K562 (cell line): Measurements from ENCODE around the gene TIMM17A. TPM values are rescaled to one million over a fixed set of nuclear protein-coding genes. Genes with fewer than 3 reads are reported as not detected.

Experiments used
- ARID2 ChIP-seq: fragments of 450-650 bp; IDR thresholded peaks from 2 replicates; pipeline ENCODE4 v1.6.1; 2017; ENCODE audit warnings: antibody characterized with exemption, mild to moderate bottlenecking
- BCLAF1 ChIP-seq, 2 experiments: fragments of 450-650 bp in 1 of 2; IDR thresholded peaks; 2 replicates each; pipeline ENCODE4 v1.6.1; 2011 to 2017; ENCODE audit warnings: low read depth in 2 of 2, antibody characterized with exemption in 1 of 2, borderline replicate concordance in 1 of 2, low read length in 1 of 2, mild to moderate bottlenecking in 1 of 2, mixed read lengths in 1 of 2; ENCODE audit not compliant: control insufficient read depth in 1 of 2
- FOXJ3 ChIP-seq: sonication (generic); formaldehyde crosslinking; IDR thresholded peaks from 2 replicates; pipeline ENCODE4 v1.4.0; 2020; ENCODE audit warnings: mild to moderate bottlenecking, missing genetic modification reagents
- GABPB2 ChIP-seq: fragments of 250-450 bp; sonication (Bioruptor Pico); conservative IDR thresholded peaks from 2 replicates; pipeline ENCODE4 v1.5.1; 2021; ENCODE audit warnings: mild to moderate bottlenecking
- GTF3C2 ChIP-seq: IDR thresholded peaks from 3 replicates; pipeline ENCODE4 v1.6.1; 2011; ENCODE audit warnings: borderline replicate concordance, mild to moderate bottlenecking, moderate library complexity; ENCODE audit not compliant: insufficient read length; ENCODE audit errors: extremely low read depth
- HDGF ChIP-seq: fragments of 450-650 bp; IDR thresholded peaks from 2 replicates; pipeline ENCODE4 v1.6.1; 2016
- KDM5B ChIP-seq: fragments of 200-600 bp; sonication (generic); IDR thresholded peaks from 2 replicates; pipeline ENCODE4 v1.6.1; 2012; ENCODE audit warnings: low read depth, mild to moderate bottlenecking, moderate library complexity, low read length, control low read depth, inconsistent platforms; ENCODE audit not compliant: insufficient replicate concordance
- MLLT1 ChIP-seq, 2 experiments: fragments of 450-650 bp; IDR thresholded peaks; 2 replicates each; pipeline ENCODE4 v1.6.1; 2016
- MXI1 ChIP-seq: IDR thresholded peaks from 2 replicates; pipeline ENCODE4 v1.6.1; 2011; ENCODE audit warnings: low read depth, mild to moderate bottlenecking, improper control_type of control experiment, low read length
- RB1 ChIP-seq: fragments of 450-650 bp; IDR thresholded peaks from 2 replicates; pipeline ENCODE4 v1.6.1; 2017; ENCODE audit warnings: low read depth, mild to moderate bottlenecking
- RBM22 ChIP-seq: fragments of 200-400 bp; formaldehyde crosslinking; IDR thresholded peaks from 2 replicates; pipeline ENCODE4 v1.6.1; 2018; ENCODE audit warnings: low read length, low read depth; ENCODE audit not compliant: poor library complexity, severe bottlenecking
- RNF2 ChIP-seq: sonication (generic); IDR thresholded peaks from 2 replicates; pipeline ENCODE4 v1.6.1; 2016
- ZC3H4 ChIP-seq: sonication (generic); formaldehyde crosslinking; IDR thresholded peaks from 2 replicates; pipeline ENCODE4 v1.9.0; 2021; ENCODE audit warnings: missing genetic modification reagents, borderline replicate concordance
- ZNF133 ChIP-seq: fragments of 250-450 bp; sonication (Bioruptor Pico); IDR thresholded peaks from 2 replicates; pipeline ENCODE4 v1.4.0; 2020; ENCODE audit warnings: mild to moderate bottlenecking
- ZNF146 ChIP-seq: IDR thresholded peaks from one replicate; pipeline ENCODE4 v1.6.1; 2018; ENCODE audit warnings: missing compliant biosample characterization; ENCODE audit not compliant: unreplicated experiment
- ZNF24 ChIP-seq: fragments of 450-650 bp; IDR thresholded peaks from 2 replicates; pipeline ENCODE4 v1.6.1; 2016
- ZNF586 ChIP-seq: fragments of 450-650 bp; formaldehyde crosslinking; conservative IDR thresholded peaks from 2 replicates; pipeline ENCODE4 v1.4.0; 2020; ENCODE audit warnings: mild to moderate bottlenecking, moderate library complexity
- ZNF668 ChIP-seq: fragments of 250-450 bp; sonication (Bioruptor Pico); IDR thresholded peaks from 2 replicates; pipeline ENCODE4 v1.8.0; 2022; ENCODE audit warnings: mild to moderate bottlenecking, inconsistent platforms
- ZNF695 ChIP-seq: fragments of 450-650 bp; formaldehyde crosslinking; IDR thresholded peaks from 2 replicates; pipeline ENCODE4 v1.4.0; 2020; ENCODE audit warnings: mild to moderate bottlenecking, moderate library complexity
- polyA plus RNA-seq, 8 experiments: library from polyadenylated mRNA; depleted of rRNA in 4 of 8; stranded (reverse) in 5 of 8; unstranded in 3 of 8; fragments of >200 nt; fragmentation: Nextera tagmentation in 2 of 8; fragmentation: Illumina TruSeq in 1 of 8; extraction: Ambion mirVana in 2 of 8; extraction: Trizol in 1 of 8; gene quantifications; 2 replicates each; pipeline versions ENCODE4 v1.2.1 to v1.2.3, GENCODE V29; 2011 to 2014; ENCODE audit warnings: inconsistent platforms in 1 of 8, missing spikeins in 1 of 8
- total RNA-seq, 7 experiments: library from RNA; depleted of rRNA in 6 of 7; stranded (reverse); fragments of >200 nt in 6 of 7; fragmentation: Illumina TruSeq in 2 of 7; extraction: Trizol in 2 of 7; gene quantifications; 2 replicates each; pipeline versions ENCODE4 v1.2.1 to v1.2.3, GENCODE V29; 2011 to 2021; ENCODE audit warnings: low replicate concordance in 1 of 7
- TF ChIP-seq, protein P1 (sequence below): fragments of 250-450 bp; sonication (Bioruptor Pico); IDR thresholded peaks from 2 replicates; pipeline ENCODE4 v1.9.0; 2021; ENCODE audit warnings: mild to moderate bottlenecking

TIMM17A gene
- total and polyA plus RNA-seq, 9 of the 15 experiments (the other 6 are each of a cell fraction or from before 2014, with no cell fraction given) = 116 to 744 (median 180) TPM

DNA sequence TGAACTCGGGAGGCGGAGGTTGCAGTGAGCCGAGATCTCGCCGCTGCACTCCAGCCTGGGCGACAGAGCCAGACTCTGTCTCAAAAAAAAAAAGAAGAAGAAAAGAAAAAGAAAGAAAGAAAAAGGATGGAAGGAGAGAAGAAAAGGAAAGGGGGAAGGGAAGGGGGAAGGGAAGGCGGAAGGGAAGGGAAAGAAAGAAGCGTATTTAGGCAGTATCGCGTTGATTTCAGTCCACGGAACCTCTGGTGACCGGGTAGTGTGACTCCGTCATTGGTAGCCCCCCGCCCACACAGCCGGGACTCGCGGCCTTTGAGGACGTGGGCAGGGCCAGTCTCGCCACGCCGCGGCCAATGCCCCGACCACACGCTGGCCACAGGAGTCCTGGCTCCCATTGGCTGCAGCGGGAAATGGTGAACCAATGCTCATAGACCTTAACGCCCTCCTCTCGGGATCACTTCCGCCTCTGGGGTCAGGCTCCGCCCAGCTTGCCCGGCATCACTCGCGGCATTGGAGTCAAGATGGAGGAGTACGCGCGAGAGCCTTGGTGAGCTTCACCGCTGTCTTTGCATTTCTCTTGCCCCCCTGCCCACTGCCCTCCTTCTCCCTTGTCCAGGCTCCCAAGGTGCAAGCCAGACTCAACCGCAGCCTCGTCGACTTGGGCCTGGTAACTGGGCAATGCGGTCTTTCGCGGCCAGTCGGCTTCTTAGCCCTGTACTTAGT is at the start of gene TIMM17A (continued):
- TF ChIP-seq ZC3H4 (CRISPR knock-in tag) (no peak), GABPB2 (no peak), MXI1 (peak; percentile 25; the same call in 1 of the 2 replicates), MLLT1 (IDR thresholded peaks at IDR 0.05) (peak; percentile 95), RB1 (peak; percentile 77), ZNF24 (no peak; the same call in 1 of the 2 replicates), FOXJ3 (no peak), BCLAF1 (IDR thresholded peaks at IDR 0.05; ENCODE audit: borderline replicate concordance in 1 of 2, control insufficient read depth in 1 of 2, low read depth in 2 of 2, low read length in 1 of 2) (peak in 1 of 2 experiments; percentile 63; a peak in 2 of 4 replicates), ZNF133 (CRISPR knock-in tag) (no peak), RNF2 (peak; percentile 24), ZNF695 (CRISPR knock-in tag) (no peak), ZNF586 (no peak), HDGF (0 out of 2 replicates have a peak, but pooled peaks have one; percentile 9), ZNF668 (CRISPR knock-in tag) (no peak), ARID2 (peak; percentile 90; the same call in 1 of the 2 replicates), KDM5B (peak; percentile 97), RBM22 (no peak), GTF3C2 (no peak), ZNF146 (CRISPR knock-in tag) (no peak)
- TF ChIP-seq, protein P1, sequence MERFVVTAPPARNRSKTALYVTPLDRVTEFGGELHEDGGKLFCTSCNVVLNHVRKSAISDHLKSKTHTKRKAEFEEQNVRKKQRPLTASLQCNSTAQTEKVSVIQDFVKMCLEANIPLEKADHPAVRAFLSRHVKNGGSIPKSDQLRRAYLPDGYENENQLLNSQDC (CRISPR knock-in tag) = no peak; the same call in 1 of the 2 replicates
